Pericardium fibroblast (primary cell): ENCODE data around the gene SNAP29. TPM values are rescaled to one million over a fixed set of nuclear protein-coding genes. Genes with fewer than 3 reads are reported as not detected.

ENCODE experiments used
- total RNA-seq: library from RNA; depleted of rRNA; stranded (reverse); fragments of >200 nt; gene quantifications from 2 replicates; pipeline ENCODE4 v1.2.3, GENCODE V29; 2015

SNAP29 gene
- 16.1 and 20.3 TPM in 2 replicates for total RNA-seq

GRCh38 chr22:20858615-20859416 is at the start of gene SNAP29, which contains the start of gene PI4KA:
TSS of gene SNAP29 (plus strand) at chr22:20859007. CDS start at chr22:20859111, 104 bp downstream.
TSS of gene PI4KA (minus strand) at chr22:20858811. CDS start at chr22:20858725, 86 bp downstream.

DNA sequence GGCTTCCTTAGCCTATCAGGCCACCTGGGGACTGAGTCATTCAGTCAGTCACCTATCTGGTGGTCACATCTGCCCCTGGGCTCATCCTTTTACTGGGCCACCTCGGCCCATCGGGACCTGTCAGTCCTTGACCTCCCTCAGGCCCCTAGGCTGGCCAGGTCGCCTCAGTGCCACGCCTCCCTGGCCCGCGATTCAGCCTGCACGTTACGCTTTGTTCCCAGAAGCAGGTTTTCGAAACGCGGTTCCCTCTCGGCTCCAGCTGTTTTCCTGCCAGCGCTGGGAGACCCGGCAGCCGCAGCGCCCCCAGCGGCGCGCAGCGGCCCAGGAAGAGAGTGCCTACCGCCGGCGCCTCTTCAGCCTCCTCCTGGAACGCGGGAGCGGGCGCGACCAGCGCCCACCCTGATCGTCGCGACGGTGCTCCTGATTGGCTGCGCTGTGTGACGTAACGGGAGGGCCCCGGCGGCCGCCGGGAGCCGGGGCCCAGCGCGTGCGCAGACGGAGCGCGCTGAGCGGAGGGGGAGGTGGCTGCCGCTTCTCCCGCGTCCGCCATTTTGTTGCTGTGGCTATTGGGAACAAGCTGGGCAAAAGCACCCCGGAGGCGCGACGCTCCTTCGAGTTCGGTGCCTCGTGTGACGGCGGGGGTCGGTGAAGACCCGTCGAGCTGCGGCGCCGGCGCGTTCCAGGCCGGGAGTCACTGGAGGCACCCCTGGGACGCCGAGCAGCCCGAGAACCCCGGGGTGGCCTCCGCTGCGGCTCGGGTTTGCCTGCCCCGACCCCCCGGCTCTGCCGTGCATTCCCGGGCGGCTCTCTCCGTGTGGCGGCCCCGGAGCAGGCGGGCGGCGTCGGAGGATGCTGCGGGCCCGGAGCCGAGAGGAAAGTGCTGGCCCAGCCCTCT is 58.4 kb downstream of the SNAP29 start, which contains the start of gene CRKL:
CRKL (plus strand) TSS at position 492 of the 895 bp plus-strand sequence. CDS start 528 bp downstream, outside the sequence.

Other genes with a start within 250 kb of the SNAP29 start
- not detected in 2 replicates for gene SERPIND1, start 84.9 kb upstream of the SNAP29 start, total RNA-seq
- gene PI4KA, start 196 bp upstream of the SNAP29 start, total RNA-seq: 39.7 and 40.6 TPM in 2 replicates
- gene CRKL, start 58.4 kb downstream of the SNAP29 start, total RNA-seq: 35.2 and 37.0 TPM in 2 replicates
- gene AIFM3, start 108.2 kb downstream of the SNAP29 start, total RNA-seq: 0.17 and 1.1 TPM in 2 replicates
- 29.5 and 33.8 TPM in 2 replicates for gene LZTR1, start 123.3 kb downstream of the SNAP29 start, total RNA-seq
- 34.0 TPM in 2 replicates for gene THAP7, start 143.1 kb downstream of the SNAP29 start, total RNA-seq
- 4.1 and 4.3 TPM in 2 replicates for gene P2RX6, start 156.2 kb downstream of the SNAP29 start, total RNA-seq
- gene SLC7A4, start 173.6 kb downstream of the SNAP29 start, total RNA-seq: 0.51 and 2.7 TPM in 2 replicates
- not detected in 2 replicates for gene LRRC74B, start 186.9 kb downstream of the SNAP29 start, total RNA-seq